NCI-H510A (cell line): ENCODE measurements around the gene KCNJ4.

Source experiments
- DNase-seq: peaks from one replicate; lab custom pipeline; 2025; lab: John Stamatoyannopoulos, UW

Gene KCNJ4

DNA sequence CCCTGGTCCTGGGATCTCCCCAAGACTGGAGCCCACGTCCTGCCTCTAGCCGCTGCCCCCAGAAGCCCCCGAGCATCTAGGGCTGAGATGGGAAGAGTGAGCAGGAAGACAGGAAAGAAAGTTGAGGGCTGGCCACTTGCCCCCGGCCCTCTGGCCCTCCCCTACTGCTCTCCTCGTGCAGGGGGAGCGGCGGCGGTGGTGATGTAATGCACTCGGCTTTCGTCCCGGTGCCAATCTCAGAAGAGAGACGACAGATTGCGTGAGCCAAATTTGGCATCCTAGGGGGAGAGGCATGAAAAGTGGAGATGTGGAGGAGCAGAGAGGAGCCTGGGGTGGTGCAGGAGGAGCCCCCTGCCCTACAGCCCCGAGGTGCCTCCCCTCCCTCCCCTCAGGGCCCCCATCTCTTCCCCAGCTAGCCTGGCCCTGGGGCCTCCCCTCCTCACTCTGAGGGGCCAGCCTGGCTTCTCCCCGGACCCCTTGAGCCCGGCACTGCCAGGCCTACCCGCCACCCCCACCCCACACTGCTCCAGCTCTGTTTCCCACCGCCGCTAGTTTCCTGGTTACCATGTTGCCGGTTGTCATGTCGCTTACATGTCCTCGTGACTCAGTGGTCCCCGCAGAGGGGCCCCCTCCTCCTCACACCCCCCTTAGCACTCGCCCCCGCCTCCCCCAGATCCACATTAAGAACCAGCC, 2.5 kb downstream of the KCNJ4 start:
- DNase-seq: no peak

DNA sequence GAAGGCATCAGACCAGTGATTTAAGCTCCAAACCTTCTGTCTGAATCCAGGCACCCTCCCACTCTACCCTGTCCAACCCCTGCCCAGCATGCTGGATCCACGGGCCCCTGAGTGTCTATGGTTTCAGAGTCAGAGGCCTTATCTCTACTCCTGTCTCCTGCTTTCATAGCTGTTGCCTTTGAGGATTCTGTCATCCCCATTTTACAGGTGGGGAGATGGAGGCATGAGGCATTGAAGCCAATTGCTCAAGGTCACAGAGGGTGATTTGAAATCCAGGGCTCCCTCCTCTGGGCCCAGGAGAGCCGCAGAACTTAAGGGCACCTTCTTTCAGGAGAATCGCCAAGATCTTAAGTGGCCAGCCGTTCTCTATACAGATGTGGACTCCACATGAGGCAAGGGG, 3.1 kb downstream of the KCNJ4 start:
- DNase-seq: no peak

DNA sequence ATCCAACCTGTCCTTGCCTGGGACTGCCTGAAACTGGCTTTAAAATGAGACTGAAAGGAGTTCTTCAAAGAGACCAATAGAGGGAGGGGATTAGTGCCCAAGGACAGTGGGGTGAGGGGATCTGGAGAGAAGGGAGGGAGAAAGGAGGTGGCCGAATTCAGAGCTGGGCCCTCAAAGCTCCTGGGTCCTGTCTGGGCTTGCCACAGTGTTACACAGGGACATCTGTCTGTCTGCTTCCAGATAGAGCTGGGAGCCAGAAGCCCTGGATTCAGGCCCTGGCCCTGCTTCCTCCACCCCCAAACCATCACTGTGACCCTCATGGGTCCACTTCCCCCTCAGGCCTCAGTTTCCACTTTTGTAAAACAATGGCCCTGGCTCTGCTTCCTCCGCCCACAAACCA, 3.6 kb downstream of the KCNJ4 start:
- no peak for DNase-seq

DNA sequence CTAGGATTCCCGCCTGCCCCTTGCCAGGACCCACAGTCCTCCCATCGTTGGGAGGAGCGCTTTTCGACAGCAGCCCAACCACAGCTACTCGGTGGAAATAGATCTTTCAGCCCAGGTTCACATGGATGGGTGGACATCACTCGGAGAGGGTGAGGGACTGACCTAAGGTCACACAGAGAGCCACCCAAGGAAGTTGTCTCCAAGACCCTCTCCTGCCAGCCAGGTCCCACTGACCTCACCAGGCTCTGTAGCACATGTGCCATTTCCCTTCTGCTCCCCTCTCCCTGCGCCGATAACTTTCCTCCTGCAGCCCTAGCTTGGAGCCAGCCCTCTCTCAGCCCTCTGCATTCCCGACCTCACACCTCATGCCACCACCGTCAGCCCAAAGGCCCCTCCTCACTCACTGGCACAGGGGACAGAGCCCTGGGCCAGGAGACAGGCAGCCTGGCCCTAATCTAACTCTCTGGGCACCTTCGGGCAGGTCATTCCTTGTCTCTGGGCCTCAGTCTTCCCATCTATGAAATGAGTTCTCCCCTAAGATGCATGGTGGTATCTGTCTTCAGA, 4.7 kb downstream of the KCNJ4 start:
- no peak for DNase-seq

DNA sequence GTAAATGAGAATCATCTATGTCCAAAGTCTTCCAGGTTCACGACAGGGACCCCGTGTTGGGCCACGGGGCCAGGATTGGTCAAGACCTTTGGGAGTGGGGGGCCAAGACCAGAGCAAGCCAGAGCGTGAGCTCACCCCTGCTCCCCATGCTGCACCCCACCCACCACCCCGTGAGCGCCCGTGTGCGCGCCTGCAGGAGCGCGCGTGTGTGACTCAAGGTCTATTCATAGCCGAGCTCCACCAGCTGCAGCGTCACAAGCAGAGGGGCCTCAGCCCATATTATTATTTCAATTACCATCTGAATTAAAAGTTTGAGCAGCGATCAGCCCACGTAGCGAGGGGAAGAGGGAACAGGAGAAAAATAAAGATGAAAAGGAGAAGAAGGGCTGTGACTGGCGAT, 5.2 kb downstream of the KCNJ4 start:
- no peak for DNase-seq

DNA sequence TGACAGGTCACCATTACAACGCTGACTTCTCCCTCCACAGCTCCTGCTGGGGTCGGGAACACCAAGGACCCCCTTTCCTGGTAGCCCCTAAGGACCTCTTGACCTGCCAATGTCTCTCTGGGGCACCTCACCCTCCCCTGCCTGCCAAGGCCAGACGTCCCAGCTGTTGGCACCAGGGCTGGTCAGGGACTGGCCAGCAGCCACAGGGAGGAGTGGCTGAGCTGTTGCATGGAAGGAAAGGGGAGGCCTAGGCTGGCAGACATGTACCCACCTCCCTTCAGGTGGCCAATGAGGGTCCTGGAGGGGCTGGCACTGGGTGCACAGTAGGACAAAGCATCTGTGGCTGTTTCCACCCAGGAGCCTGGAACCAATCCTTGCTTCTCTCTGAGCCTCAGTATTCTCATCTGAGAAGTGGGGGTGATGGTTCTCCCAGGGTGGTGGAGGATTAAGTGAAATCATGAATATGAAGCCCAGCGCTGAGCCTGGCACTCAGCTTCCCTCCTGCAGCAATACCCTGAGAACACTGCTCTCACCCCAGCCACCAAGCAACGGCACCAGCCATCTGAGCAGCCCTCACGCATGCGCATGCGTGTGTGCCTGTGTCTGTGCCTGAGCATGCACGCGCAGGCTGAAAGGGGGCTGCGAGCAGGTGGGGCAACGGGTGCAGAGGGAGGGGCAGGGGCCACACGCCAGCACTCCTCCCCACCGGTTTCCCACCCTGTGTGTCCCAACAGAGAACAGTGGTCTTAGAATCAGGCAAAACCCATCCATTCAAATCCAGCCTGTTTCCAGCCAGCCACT, 5.9 kb downstream of the KCNJ4 start:
- no peak for DNase-seq

DNA sequence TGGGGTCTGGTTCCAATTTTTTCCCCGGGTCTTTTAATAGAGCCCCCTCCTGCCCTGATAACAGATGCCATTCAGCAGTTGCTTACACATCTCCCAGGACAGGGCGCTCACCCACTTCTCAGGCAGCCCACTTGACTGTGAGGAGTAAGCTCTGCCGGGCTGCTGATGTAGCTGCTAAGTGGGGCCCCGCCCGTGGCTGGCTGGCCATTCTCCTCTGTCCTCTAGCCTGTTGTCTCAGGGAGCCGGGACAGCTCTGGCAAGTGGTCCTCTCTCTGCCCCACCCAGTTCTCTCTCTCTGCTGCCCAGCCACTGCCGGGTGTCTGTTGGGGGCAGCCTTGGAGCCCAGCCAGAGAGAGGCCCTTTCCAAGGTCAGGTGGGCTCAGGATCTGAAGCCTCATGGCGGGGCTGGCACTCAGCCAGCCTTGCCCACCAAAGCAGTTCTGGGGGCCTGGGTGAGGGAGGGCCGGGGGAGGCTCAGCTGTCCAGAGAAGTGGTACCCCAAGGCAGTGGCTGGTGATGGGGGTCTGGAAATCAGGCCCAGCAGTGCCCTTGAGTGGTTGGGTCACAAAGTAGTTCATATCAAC, 8.9 kb downstream of the KCNJ4 start:
- no peak for DNase-seq

DNA sequence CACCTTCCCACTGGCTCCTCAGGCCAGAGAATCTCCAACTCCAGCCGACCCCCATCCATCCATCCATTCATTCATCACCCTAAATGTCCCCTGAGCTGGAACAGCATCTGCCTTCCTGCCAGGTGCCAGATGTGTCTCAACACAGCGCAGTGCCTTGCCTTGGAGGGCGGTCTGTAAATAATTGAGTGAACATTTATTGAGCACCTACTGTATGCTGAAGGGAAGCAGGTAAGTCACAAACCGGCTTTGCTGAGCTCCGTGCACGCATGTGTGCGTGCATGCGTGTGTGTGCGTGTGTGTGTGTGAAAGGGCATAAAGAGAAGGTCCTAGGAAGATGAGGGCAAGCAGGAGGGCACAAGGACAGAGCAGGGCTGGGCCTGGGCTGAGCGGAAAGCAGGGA, 10.2 kb downstream of the KCNJ4 start:
- no peak for DNase-seq

DNA sequence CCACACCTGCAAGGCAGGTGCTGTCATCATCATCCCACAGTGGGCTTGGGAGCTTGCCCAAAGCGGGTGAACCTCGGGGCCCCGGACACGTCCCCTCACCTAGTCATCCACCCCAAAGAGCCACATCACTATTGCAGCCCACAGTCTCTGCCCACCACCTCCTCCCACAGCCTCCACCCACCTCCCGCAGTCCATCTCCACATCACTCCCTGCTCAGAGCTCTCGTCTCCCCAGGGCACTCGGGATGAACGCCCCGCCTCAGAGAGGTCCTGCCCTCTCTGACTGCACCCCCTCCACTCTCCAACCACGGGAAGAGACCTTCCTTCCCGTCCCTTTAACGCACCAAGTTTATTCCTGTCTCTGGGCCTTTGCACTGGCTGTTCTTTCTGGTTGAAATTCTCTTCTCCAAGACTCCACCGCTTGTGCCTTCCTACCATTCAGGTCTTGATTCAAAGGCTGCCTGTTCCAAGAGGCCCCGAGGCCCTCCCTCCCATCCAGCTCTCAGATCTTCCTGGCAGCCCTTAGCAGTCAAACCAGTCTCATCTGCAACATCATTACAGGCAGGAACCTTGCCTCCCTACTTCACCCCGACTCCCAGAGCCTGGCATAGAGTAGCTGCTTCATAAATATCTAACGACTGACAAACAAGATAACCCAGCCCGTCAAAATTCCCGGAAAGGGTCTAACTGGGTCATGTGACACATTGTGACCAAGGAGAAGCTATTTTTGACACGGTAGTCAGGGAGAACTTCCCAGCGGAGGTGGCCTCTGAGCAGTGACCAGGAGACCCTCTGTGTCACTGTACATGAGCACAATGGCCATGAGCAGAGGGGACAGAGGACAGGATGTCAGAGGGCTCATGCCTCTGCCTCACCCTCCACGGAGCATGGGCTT, 11.1 kb downstream of the KCNJ4 start:
- DNase-seq: no peak

DNA sequence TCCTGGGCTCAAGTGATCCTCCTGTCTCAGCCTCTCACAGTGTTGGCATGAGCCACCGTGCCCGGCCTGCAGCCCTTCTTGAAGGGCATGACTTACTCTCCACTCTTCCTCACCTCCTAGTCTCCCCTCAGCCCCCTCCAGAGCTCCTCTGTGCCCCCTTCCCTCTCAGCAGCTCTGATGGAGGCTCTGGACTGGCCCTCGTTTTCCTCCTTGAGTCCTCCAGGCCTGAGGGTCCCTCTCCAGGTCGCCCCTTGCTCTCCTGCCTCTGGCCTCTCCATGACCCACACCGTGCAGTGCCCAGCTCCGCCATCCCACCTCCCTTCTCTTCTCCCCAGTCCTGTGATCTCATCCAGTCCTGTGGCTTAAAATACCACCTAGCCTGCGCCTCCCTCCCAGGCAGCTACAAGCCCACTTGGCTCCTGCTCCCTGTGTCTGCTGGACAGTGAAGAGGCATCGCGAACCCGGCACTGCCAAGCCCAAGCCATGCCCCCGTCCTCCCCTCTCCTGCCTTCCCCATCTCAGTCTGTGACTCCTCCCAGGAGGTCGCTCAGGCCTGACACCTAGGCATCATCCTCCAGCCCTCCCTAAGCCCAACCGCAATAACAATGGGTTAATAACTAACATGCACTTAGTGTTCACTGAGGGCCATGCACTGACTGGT, 11.9 kb downstream of the KCNJ4 start:
- DNase-seq: no peak

DNA sequence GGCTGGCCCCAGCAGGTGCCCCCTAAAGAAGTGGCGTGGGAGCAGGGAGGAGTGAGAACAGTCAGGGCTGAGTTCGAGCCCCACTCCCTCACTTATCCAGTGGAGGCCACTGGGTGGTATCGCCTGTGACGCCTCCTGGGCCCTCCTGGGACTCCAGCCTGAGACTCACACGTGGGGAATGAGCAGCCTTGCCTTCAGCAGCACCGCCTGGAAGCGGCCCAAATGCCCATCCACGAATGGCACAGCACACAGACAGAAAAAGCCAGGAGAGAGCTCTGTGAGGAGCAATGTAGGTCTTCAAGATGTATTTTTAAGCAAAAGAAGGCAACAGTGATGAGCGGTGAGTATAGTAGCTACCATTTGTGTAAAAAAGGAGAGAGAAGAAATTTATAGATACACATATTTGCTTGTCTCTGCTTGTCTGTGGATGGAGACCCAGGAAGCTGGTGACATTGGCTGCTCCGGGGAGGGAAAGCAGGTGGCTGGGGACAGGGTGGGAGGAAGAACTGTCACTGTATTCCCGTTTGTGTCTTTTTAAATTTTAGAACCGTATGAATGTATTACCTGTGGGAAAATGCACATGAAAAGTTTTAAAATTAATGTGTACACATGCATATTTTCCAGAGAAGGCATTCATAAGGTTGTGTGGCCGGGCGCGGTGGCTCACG, 13.2 kb downstream of the KCNJ4 start:
- no peak for DNase-seq

DNA sequence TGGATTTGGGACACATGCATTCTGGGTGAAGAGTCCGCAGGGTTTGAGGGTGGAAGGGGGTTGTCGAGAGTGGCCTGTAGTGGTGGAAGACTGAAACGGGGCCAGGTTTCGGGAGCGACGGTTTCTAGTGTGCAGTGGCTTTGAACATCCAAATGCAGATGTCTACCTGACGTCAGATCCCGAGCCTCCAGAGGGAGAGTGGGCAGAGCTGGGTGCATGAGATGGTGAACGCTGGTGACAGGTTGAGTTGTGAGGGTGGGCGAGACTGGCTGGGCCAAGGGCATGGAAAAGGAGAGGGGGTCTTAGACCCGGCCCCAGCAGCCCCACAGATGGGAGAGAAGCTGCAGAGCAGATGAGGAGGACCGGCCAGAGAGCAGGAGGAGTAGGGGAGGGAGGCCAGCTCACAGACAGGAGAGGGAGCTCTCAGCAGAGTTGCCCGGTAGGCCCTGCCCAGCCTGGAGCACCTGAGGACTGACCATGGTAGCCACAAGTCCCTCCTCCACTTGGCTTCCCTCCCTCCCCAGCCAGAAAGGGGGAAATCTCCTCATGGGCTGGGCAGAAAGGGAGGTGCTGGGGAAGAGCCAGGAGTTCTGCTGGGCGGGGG, 14.2 kb downstream of the KCNJ4 start:
- DNase-seq: no peak

DNA sequence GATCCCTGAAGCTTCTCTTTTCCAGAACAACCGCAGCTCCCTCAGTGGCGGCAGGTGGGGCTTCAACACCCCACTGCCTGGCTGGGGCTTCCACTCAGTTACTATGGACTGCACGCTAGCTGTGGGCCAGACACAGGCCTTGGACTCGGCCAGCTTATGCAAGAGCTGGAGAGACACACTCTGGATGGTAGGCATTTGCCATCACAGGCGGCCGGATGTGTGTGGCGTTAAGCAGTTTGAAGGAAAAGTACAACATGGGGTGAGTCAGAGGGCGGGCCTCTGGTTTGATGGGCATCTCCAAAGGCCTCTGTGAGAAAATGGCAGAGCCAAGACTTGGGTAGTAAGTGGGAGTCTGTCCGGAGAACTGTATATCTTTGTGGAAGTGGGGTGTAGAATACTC, 17.6 kb downstream of the KCNJ4 start:
- DNase-seq: no peak

DNA sequence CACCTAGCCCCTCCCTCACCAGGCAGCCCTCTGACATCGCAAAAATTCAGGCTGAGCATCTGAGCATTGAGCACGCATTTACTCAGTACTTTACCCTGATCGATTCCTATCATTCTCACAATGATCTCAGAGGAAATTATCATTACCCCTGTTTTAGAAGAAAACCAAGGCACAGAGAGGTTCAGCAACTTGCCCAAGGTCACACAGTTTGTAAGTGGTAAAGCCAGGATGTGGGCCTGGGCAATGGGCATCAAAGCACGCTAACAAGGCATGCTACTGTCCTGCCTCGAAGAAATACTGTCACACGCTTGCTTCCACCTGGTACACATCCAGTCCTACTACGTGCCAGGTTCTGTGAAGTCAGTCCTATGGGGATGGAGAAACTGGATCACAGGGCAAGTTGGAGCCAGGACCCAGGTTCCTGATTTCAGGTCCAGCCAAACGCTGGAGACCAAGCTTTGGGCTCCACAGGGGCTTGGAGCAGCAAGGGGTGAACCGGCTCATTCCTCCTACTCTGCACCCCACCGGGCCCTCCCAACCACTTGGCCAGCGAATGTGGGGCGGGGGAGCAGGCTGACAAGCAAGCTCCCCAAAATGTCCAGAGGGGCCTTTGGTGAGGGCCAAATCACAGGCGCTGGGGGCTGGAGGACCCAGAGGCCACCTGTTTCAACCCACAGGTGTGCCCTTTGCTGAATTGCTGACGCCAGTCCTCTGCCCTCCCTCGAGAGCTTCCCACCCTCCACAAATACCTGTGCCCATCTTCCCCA, 18.2 kb downstream of the KCNJ4 start:
- no peak for DNase-seq

DNA sequence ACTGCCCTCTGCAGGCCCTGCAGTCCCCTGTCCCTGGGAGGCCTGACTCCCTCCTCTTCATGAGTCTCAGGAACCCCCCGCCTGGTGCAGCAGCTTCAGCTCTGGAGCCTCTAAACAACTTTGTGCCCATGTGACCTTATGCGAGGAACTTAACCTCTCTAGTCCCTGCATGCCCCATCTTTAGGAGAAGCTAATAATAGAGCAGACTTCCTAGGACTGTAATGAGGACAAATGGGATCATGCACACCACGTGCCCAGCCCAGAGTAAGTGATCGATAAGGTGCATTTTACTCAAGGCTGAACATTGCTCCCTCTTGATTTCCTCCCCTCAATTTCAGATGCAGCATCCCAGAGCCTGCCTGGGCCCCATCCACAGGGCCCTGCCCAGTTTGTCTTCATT, 19.0 kb downstream of the KCNJ4 start:
- DNase-seq: no peak

DNA sequence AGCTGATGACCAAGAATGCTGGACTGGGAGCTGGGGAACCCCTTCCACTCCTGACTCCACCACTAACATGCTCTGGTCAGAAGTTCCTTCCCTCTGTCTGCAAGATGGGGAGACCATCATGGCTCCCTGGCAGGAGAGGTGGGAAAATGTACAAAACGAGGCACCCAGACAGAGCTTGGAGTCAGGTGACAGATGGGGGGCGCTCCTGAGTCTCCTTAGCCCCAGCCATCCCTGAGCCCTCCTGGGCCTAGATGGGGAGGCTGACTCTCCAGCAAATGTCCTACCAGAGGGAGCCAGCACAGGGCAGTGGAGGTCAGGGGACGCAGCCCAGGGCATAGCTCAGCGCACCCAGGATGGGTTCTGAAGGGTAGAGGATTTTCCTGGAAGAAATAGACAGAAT, 20.0 kb downstream of the KCNJ4 start:
- no peak for DNase-seq

DNA sequence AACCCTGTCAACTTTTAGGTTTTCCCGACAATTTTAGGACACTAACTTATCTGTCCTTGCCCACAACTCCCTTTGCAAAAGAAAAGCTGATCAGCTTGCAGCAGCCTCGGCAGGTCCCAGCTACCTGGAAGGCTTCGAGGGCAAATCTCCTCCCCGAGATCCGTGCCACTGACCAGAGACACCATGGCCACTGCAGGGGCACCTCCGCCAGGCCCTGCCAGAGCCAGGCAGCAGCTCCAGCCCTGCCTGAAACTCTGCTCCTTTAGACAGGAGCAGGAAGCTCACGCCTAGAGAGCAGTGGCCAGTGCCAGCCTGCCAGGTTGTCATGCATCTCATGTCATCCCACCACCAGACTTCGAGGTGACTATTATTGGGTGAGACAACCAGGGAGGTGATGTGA, 21.1 kb downstream of the KCNJ4 start:
- DNase-seq: no peak

DNA sequence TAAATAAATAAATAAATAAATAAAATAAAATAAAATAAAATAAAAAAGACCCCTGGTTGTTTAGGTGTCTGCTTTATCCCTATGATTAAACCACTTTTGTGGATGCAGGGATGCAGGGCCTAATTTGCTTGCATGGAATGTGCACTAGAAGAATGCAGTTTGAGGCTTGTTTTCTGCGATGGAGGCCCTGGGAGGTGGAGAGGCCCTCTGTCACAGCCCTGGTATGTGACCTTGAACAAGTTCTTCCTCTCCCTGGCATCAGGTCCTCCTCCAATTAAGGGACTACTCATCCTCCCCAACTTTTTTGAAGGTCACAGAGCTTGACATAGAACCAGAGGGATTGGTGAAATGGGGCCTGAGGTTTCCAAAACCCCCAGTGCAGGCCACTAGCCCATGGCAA, 22.7 kb downstream of the KCNJ4 start:
- DNase-seq: no peak

DNA sequence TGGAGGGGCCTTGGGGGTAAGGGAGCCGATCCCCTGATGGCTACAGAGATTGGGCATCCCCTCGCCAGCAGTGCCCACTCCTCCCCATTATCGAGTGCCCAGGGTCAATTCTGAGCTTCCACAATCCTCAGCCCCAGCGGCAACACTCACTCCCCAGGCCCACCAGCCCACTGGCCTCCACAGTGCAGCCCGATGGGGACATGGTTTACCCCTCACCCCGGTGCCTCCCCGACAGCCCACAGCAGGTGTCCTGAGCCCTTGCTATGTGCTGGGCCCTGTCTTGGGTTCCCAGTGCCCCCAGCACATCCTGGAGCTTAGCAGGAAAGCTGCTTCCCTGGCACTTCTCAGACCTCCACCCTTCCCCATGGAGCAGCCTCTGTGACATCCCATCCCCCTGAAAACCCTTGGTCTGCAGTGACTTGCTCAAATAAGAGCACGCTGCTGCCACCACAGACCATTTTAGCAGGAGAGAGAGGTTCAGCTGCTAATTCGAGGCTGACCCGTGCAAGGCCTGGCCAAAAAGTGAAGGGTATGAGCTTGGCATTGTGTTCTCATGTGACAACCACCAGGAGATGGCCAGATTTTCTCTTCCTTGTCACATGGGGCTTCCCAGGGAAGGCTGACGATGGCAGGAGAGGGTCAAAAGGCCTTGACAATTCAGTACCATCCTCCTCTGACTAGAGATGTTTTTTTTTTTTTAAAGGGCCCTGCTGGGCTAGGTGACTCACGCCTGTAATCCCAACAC, 23.6 kb downstream of the KCNJ4 start:
- no peak for DNase-seq
